Neutrophil (primary cell): ENCODE measurements around the gene GAD1.
A peak's percentile ranks its signal among the peaks of the same experiment; 100 is the strongest.

Source experiments
- H3K27ac ChIP-seq: fragments of 200-600 bp; sonication (generic); 2 replicates; pipeline ENCODE4 v1.5.1; 2016; ENCODE audit warnings: mild to moderate bottlenecking, moderate library complexity
- H3K27me3 ChIP-seq: fragments of 200-600 bp; sonication (generic); 2 replicates; pipeline ENCODE4 v1.6.0; 2016; ENCODE audit warnings: mild to moderate bottlenecking
- H3K36me3 ChIP-seq: fragments of 200-600 bp; sonication (generic); 2 replicates; pipeline ENCODE4 v1.5.1; 2017
- H3K4me1 ChIP-seq, 2 experiments: fragments of 200-600 bp in 1 of 2; sonication (generic) in 1 of 2; 1 replicate in 1 of 2; 2 replicates in 1 of 2; pipeline versions ENCODE4 v1.5.1 to v1.6.1; 2013 to 2016; ENCODE audit warnings: low read depth in 1 of 2, low read length in 1 of 2, mild to moderate bottlenecking in 1 of 2, moderate library complexity in 1 of 2; ENCODE audit not compliant: control insufficient read depth in 1 of 2, insufficient read depth in 1 of 2
- H3K4me3 ChIP-seq, 2 experiments: fragments of 200-600 bp in 1 of 2; sonication (generic) in 1 of 2; 1 replicate in 1 of 2; 2 replicates in 1 of 2; pipeline ENCODE4 v1.5.1; 2013 to 2016; ENCODE audit warnings: low read depth in 1 of 2, low read length in 1 of 2, mild to moderate bottlenecking in 1 of 2, moderate library complexity in 1 of 2
- H3K9me3 ChIP-seq: fragments of 200-600 bp; sonication (generic); 2 replicates; pipeline ENCODE4 v1.5.1; 2016
- TF ChIP-seq, protein P1 (sequence below): fragments of 200-600 bp; sonication (generic); IDR thresholded peaks from 2 replicates; pipeline ENCODE4 v1.5.1; 2016; ENCODE audit warnings: antibody characterized with exemption

The GAD1 gene

DNA sequence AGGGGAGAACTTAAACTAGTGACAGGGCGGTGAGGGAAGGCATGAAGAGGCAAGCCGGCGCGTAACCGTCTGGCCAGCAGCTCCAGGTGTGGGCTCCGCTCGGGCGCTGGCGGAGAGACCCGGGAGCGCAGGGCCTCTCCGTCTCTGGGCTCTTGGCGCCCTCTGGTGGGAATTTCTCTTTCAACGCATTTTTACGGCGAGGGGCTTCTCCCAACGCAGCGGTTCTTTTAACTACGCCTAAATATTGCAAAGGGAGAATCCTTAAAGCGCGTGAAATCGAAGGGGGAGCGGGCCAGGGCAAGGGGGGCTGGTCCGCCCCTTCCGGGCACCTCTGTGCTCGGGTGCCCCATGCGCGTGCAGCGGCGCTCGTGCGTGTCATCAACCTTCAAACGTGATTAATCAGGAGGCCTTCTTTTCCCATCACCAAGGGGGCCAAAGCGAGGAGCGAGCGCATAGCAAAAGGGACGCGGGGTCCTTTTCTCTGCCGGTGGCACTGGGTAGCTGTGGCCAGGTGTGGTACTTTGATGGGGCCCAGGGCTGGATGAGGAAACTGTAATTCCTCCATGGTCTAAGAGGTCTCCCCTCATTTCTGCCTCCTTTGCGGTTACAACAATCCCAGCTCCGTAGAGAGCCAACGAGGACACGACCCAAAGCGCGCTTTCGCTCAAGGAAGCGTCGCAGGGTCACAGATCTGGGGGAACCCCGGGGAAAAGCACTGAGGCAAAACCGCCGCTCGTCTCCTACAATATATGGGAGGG is 762 bp upstream of the GAD1 start:
- Histone ChIP-seq H3K27me3 (peaks cover 86% of the 10 kb centered on the region), H3K4me3 (peak overlapping the region; percentile 36 to 52)

DNA sequence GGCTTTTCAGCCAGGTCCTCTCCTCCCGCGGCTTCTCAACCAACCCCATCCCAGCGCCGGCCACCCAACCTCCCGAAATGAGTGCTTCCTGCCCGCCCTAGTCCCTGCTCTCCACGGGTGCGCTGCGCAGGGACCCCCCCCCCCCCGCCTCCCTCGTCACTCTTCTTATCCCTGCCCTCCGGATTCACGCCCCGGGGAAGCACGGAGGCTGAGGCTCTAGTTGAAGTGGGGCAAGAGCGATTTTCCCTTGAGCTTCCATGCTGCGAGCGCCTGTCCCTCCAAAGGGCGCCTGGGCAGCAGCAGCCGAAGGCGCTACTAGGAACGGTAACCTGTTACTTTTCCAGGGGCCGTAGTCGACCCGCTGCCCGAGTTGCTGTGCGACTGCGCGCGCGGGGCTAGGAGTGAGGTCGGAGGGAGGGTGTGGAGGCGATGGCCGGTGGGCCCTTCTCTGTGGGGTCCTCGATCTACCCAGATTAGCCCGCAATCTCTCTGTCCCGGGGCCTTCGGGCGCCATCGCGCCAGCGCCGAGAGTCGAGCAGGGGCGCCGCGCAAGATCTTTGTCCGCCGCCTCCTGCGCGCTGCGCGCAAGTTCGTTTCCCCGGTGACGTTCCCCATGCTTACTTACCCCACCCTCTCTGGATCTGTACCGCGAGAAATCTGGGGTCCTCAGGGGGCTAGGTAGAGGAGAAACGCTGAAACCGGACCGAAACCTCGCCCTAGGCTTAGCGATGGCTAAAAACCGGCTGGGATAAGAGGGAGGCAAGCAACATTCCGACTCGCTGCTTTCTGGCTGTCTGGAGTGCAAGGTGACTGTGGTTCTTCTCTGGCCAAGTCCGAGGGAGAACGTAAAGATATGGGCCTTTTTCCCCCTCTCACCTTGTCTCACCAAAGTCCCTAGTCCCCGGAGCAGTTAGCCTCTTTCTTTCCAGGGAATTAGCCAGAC is 677 bp downstream of the GAD1 start:
- H3K27me3 ChIP-seq, result peaks cover 100% of the 10 kb centered on the region
- peaks cover 41 to 57% of the 10 kb centered on the region in 2 experiments for H3K4me1 ChIP-seq
- TF ChIP-seq, protein P1, sequence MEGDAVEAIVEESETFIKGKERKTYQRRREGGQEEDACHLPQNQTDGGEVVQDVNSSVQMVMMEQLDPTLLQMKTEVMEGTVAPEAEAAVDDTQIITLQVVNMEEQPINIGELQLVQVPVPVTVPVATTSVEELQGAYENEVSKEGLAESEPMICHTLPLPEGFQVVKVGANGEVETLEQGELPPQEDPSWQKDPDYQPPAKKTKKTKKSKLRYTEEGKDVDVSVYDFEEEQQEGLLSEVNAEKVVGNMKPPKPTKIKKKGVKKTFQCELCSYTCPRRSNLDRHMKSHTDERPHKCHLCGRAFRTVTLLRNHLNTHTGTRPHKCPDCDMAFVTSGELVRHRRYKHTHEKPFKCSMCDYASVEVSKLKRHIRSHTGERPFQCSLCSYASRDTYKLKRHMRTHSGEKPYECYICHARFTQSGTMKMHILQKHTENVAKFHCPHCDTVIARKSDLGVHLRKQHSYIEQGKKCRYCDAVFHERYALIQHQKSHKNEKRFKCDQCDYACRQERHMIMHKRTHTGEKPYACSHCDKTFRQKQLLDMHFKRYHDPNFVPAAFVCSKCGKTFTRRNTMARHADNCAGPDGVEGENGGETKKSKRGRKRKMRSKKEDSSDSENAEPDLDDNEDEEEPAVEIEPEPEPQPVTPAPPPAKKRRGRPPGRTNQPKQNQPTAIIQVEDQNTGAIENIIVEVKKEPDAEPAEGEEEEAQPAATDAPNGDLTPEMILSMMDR, result no peak

More for the DNA sequence above, 762 bp upstream of the GAD1 start:
- TF ChIP-seq, protein P1, result no peak
- no peaks in the 10 kb centered on the region for H3K36me3 ChIP-seq
- H3K9me3 ChIP-seq, result no peaks in the 10 kb centered on the region
- peaks cover 40 to 49% of the 10 kb centered on the region in 2 experiments for H3K4me1 ChIP-seq
- no peak overlapping the region for H3K27ac ChIP-seq

DNA sequence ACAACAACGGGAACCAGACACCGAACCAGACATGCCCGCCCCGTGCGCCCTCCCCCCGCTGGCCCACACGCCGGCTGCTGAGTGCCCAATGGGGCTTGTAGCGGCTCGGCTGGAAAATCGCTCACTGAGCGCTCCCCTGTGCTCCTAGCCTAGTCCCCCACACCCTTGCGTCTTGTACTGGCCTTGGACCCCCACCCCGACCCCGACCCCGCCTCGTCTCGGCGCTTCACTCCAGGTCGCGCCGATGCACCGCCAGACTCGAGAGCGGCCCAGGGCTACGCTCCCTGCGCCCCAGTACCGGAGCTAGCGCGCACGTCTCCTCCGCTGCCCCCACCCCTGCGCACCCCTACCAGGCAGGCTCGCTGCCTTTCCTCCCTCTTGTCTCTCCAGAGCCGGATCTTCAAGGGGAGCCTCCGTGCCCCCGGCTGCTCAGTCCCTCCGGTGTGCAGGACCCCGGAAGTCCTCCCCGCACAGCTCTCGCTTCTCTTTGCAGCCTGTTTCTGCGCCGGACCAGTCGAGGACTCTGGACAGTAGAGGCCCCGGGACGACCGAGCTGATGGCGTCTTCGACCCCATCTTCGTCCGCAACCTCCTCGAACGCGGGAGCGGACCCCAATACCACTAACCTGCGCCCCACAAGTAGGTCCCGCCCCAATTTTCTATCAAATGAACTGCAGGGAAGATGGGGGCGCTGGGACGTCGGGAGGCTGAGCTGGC is 1.5 kb downstream of the GAD1 start:
- H3K4me3 ChIP-seq, result peak overlapping the region in 1 of 2 experiments; percentile 52
- peaks cover 41 to 63% of the 10 kb centered on the region in 2 experiments for H3K4me1 ChIP-seq
- H3K36me3 ChIP-seq, result no peaks in the 10 kb centered on the region
- TF ChIP-seq, protein P1, result no peak
- H3K27ac ChIP-seq, result no peak overlapping the region
- no peaks in the 10 kb centered on the region for H3K9me3 ChIP-seq
- peaks cover 100% of the 10 kb centered on the region for H3K27me3 ChIP-seq

More for the DNA sequence above, 677 bp downstream of the GAD1 start:
- Histone ChIP-seq H3K4me3 (peak overlapping the region; percentile 29 to 52), H3K27ac (no peak overlapping the region), H3K9me3 (no peaks in the 10 kb centered on the region), H3K36me3 (no peaks in the 10 kb centered on the region)

DNA sequence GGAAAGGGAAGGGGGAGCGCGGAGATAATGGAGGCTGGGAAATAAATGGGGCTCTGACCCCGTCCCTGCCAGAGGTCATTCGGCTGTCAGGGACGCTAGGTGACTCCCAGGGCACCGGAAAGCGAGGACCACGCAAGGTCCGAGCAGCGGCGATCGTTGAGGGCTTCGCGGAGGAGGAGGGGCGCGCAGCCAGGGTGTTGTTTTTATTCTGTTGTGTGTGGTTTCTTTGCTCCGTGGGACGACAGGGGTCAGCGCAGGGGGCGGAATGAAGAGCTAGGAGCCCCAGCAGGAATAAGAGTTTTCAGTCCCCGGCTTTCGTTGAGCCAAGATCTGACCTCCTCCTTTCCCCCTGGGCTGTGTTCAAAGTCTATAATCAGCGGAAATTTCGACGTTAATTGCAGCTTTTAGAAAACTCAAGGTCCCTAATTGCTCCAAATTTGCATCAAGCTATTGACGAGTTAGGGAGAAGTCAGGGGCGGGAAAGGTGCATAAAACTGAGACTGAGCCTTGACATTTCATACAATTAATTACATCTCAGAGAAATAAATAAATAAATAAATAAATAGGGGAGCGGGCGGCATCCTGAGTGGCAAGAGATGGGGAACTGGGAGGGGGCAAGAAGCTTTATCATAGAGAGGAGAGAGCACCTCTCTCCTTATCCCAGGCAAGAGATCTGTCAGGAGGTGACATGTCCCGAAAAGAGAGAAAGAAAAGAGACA is 2.2 kb downstream of the GAD1 start:
- H3K27me3 ChIP-seq, result peaks cover 100% of the 10 kb centered on the region
- no peaks in the 10 kb centered on the region for H3K36me3 ChIP-seq
- TF ChIP-seq, protein P1, result no peak
- no peak overlapping the region for H3K27ac ChIP-seq
- no peak overlapping the region for H3K4me3 ChIP-seq
- no peaks in the 10 kb centered on the region for H3K9me3 ChIP-seq
- H3K4me1 ChIP-seq, result peaks cover 41 to 70% of the 10 kb centered on the region in 2 experiments
